GM12801 (cell line): Measurements from ENCODE around the gene LBHD1.

ENCODE experiments used
- TF ChIP-seq, protein P1 (sequence below): IDR thresholded peaks from one replicate; pipeline ENCODE4 v1.5.1; 2011; ENCODE audit warnings: control low read depth; ENCODE audit not compliant: insufficient read length; ENCODE audit errors: extremely low read depth

Gene LBHD1

DNA sequence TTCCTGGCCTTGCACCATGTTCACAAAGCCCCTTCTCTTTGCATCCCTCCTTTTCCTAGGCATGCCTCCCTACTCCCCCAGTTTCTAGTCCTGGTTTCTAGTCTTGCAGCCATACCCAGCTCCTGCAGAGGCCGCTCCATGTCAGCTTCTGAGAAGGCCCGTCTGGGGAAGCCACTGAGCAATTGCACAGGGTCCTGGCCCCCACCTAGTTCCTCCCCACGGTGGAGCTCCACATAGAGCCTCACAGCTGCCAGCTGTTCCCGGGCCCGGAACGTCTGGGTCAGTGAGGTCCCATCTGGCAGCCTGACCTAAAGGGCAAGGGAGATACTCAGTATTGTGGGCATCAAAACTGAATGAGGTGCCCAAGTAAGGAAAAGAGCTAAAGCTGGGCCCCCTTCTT, 4.6 kb upstream of the LBHD1 start:
- TF ChIP-seq, protein P1, sequence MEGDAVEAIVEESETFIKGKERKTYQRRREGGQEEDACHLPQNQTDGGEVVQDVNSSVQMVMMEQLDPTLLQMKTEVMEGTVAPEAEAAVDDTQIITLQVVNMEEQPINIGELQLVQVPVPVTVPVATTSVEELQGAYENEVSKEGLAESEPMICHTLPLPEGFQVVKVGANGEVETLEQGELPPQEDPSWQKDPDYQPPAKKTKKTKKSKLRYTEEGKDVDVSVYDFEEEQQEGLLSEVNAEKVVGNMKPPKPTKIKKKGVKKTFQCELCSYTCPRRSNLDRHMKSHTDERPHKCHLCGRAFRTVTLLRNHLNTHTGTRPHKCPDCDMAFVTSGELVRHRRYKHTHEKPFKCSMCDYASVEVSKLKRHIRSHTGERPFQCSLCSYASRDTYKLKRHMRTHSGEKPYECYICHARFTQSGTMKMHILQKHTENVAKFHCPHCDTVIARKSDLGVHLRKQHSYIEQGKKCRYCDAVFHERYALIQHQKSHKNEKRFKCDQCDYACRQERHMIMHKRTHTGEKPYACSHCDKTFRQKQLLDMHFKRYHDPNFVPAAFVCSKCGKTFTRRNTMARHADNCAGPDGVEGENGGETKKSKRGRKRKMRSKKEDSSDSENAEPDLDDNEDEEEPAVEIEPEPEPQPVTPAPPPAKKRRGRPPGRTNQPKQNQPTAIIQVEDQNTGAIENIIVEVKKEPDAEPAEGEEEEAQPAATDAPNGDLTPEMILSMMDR = no peak

DNA sequence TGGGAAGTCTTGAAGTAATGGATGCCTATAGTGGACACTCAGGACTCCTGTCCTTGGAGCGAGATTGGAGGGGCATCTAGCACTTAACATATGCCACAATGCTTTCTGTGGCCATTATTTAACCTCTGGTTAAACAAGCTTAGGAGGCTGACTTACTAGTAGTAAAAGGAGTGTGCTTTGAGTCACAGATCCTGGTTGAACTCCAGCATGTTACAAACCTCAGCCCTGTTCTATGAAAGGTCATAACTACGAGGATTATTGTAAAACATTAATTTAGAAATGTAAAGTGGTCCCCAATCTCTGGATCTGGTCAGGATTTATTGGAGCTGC, 1.1 kb upstream of the LBHD1 start:
- TF ChIP-seq, protein P1 = no peak

DNA sequence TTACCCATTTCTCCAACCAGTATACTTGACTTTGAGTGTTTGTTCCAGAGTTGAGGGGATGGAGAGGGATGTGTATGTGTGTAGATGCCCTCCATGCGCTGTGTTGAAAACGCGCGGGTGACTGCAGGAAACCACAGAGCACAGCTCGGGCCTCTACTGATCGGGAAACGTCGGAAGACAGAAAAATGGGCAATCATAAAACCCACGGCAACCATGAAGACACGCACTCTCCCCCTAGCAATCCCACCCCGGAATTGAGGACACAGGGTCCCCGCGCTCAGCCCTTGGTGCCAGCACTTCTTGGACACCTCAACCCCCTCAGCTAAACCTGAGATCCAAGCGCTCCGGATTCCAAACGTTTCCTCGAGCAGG, 845 bp downstream of the LBHD1 start:
- TF ChIP-seq, protein P1 = no peak

DNA sequence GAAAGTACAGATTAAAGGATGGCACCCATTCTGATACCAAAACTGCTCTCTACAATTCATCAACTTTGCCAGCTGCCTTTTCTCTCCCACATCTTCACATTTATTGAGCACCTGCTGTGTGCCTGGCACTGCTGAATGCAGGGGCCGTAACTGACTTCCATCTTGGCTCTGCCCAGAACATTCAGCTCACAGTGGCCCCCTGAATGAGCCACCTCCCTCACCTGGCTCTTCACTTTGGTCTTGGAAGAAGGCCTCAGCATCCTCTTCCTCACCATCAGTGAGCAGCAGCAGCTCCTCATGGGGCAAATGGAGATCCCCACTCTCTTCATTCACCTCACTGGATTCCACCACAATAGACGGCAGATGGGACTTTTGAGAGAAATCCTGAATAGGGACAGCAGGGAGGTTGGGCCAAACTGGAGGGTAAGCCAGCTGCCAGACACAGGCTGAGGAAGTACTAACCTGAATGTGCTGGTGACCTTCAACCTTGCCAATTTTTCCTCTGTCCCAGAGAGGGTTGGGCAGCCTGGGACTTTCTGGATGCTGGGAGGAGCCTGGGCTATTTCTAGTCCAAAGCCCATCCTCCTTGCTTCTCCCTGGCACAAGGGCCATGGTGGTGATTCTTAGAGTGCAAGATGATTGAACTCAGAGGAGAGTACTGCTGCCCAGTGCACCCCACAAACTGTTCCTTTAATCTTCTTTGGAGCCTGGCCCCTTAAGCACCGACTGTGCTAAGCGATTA, 2.5 kb downstream of the LBHD1 start:
- TF ChIP-seq, protein P1 = no peak

DNA sequence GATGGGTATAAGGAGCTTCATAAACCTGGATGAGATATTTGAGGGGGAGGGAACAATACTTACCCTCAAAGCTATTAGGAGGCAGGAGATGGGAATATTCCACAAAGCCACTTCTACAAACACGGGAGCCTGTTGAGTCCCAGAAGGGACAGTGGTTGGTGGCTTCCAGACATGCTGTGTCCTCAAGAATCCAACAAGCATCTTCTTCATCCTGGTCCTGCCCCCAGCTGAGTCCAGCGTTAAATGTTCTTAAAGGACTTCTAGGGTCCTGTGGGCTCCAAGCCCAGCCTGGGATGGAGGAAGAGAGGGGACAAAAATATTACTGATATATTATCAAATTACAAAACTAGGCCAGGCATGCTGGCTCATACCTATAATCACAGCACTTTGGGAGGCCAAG, 4.6 kb downstream of the LBHD1 start:
- TF ChIP-seq, protein P1 = no peak

DNA sequence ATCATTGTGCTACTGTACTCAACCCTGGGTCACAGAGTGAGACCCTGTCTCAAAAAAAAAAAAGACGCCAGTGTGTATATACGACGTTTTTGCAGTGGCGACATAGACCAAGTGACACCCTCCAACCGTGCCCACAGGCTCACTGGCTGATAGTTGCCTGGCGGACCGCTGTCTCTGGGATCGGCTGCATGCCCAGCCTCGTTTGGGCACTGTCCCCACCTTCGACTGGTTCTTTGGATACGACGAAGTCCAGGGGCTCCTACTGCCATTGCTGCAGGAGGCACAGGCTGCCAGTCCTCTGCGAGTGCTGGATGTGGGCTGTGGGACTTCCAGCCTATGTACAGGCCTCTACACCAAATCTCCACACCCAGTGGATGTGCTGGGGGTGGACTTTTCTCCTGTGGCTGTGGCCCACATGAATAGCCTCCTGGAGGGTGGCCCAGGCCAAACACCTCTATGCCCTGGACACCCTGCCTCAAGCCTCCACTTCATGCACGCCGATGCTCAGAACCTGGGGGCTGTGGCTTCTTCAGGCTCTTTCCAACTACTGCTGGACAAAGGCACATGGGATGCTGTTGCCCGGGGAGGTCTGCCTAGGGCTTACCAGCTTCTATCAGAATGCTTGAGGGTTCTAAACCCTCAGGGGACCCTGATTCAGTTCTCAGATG, 5.7 kb downstream of the LBHD1 start:
- TF ChIP-seq, protein P1 = no peak

DNA sequence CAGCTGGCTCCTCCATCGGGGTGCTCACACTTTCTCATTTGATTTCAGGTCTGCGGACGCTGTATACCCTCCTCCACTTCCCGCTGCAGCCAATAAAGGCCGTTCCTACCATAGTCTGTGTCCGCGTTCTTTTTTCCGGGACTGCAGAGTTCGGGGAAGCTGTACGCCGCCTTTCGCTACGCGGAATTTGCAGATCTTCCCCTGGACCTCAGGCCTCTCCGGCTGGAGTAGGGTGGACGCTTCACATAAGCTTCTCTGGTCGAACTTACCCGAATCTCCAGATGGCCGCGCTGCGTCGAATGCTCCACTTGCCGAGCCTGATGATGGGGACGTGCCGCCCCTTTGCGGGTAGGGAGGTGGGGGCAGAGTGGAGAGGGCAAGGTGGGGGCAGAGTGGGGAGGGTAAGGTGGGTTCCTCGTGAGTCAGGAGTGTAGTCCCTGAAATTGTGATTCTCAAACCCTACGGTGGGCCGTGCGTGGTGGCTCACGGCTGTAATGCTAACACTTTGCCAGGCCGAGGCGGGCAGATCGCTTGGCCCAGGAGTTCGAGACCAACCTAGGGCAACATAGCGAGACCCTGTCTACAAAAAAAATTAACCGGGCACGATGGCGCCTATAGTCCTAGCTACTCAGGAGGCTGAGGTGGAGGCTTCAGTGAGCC, 6.3 kb downstream of the LBHD1 start:
- TF ChIP-seq, protein P1 = no peak
